GM12878 (cell line): ENCODE measurements around the gene PRM2. TPM values are rescaled to one million over a fixed set of nuclear protein-coding genes. Genes with fewer than 3 reads are reported as not detected.

Source experiments
- BHLHE40 ChIP-seq, 2 experiments: fragments of 450-650 bp in 1 of 2; IDR thresholded peaks; 2 replicates each; pipeline ENCODE4 v1.6.1; 2011 to 2017; ENCODE audit warnings: low read depth in 2 of 2, borderline replicate concordance in 1 of 2, improper control_type of control experiment in 1 of 2, low read length in 1 of 2, mild to moderate bottlenecking in 1 of 2
- CBFB ChIP-seq: IDR thresholded peaks from 2 replicates; pipeline ENCODE4 v1.6.1; 2016; ENCODE audit warnings: antibody characterized with exemption, low read depth
- CHD1 ChIP-seq: IDR thresholded peaks from 2 replicates; pipeline ENCODE4 v1.6.1; 2012; ENCODE audit warnings: low read depth, low read length, improper control_type of control experiment
- CREB1 ChIP-seq: IDR thresholded peaks from 2 replicates; pipeline ENCODE4 v1.6.1; 2012; ENCODE audit warnings: low read depth, mild to moderate bottlenecking, inconsistent platforms
- EED ChIP-seq: sonication (generic); IDR thresholded peaks from 2 replicates; pipeline ENCODE4 v1.6.1; 2016; ENCODE audit warnings: antibody characterized with exemption, low read depth
- EP300 ChIP-seq, 2 experiments: fragments of 150-350 bp in 1 of 2; IDR thresholded peaks; 2 replicates each; pipeline ENCODE4 v1.6.1; 2011 to 2012; ENCODE audit warnings: low read depth in 2 of 2, low read length in 2 of 2, borderline replicate concordance in 1 of 2, improper control_type of control experiment in 1 of 2, inconsistent platforms in 1 of 2; ENCODE audit not compliant: control insufficient read depth in 1 of 2
- IRF4 ChIP-seq: IDR thresholded peaks from 2 replicates; pipeline ENCODE4 v1.6.1; 2011; ENCODE audit warnings: low read depth, low read length
- KAT2A ChIP-seq: conservative IDR thresholded peaks from 2 replicates; pipeline ENCODE4 v1.6.1; 2011; ENCODE audit warnings: low read depth, low read length; ENCODE audit not compliant: control insufficient read depth
- MAX ChIP-seq: IDR thresholded peaks from 2 replicates; pipeline ENCODE4 v1.6.1; 2012; ENCODE audit warnings: low read depth, low read length, improper control_type of control experiment
- MXI1 ChIP-seq: fragments of 150-350 bp; IDR thresholded peaks from 2 replicates; pipeline ENCODE4 v1.6.1; 2011; ENCODE audit warnings: low read depth, mild to moderate bottlenecking, inconsistent platforms, low read length, improper control_type of control experiment
- NKRF ChIP-seq: fragments of 450-650 bp; conservative IDR thresholded peaks from 2 replicates; pipeline ENCODE4 v1.6.1; 2017; ENCODE audit warnings: mild to moderate bottlenecking, moderate library complexity
- PKNOX1 ChIP-seq: fragments of 450-650 bp; IDR thresholded peaks from 2 replicates; pipeline ENCODE4 v1.6.1; 2016; ENCODE audit warnings: mild to moderate bottlenecking
- SMC3 ChIP-seq: IDR thresholded peaks from 2 replicates; pipeline ENCODE4 v1.6.1; 2011; ENCODE audit warnings: low read length, improper control_type of control experiment, borderline replicate concordance
- SP1 ChIP-seq: IDR thresholded peaks from one replicate; pipeline ENCODE4 v1.6.1; 2011; ENCODE audit warnings: low read depth, low read length
- TCF12 ChIP-seq: IDR thresholded peaks from 2 replicates; pipeline ENCODE4 v1.6.1; 2011; ENCODE audit warnings: low read depth, mild to moderate bottlenecking, low read length
- ZNF207 ChIP-seq: fragments of 450-650 bp; IDR thresholded peaks from 2 replicates; pipeline ENCODE4 v1.6.1; 2014; ENCODE audit warnings: antibody characterized with exemption, mild to moderate bottlenecking, borderline replicate concordance
- polyA plus RNA-seq, 11 experiments: library from polyadenylated mRNA; depleted of rRNA in 4 of 11; unstranded in 6 of 11; stranded (reverse) in 5 of 11; fragments of >200 nt; fragmentation: Nextera tagmentation in 4 of 11; fragmentation: Illumina TruSeq in 1 of 11; extraction: Ambion mirVana in 4 of 11; extraction: Trizol in 1 of 11; gene quantifications; 1 replicate in 1 of 11; 2 replicates in 10 of 11; pipeline versions ENCODE4 v1.2.1 to v1.2.3, GENCODE V29; 2011 to 2016; ENCODE audit warnings: inconsistent platforms in 2 of 11, missing spikeins in 2 of 11, low read depth in 1 of 11
- total RNA-seq, 4 experiments: library from RNA; depleted of rRNA in 3 of 4; stranded (reverse); fragments of >200 nt in 3 of 4; fragmentation: Illumina TruSeq in 1 of 4; extraction: Trizol in 1 of 4; gene quantifications; 2 replicates each; pipeline versions ENCODE4 v1.2.1 to v1.2.3, GENCODE V29; 2013 to 2021
- TF ChIP-seq, protein P1 (sequence below): IDR thresholded peaks from 2 replicates; pipeline ENCODE4 v1.6.1; 2011; ENCODE audit warnings: low read depth, mild to moderate bottlenecking, low read length, moderate library complexity, borderline replicate concordance; ENCODE audit errors: extremely low read depth
- TF ChIP-seq, protein P2 (sequence below): fragments of 450-650 bp; IDR thresholded peaks from 2 replicates; pipeline ENCODE4 v1.6.1; 2017; ENCODE audit warnings: mild to moderate bottlenecking, moderate library complexity

Gene PRM2
- total and polyA plus RNA-seq, 10 of the 15 experiments (the other 5 are each of a cell fraction or from before 2014, with no cell fraction given): not detected

GRCh38 chr16:11308493-11309283, 32.4 kb upstream of the PRM2 start (continued):
- TF ChIP-seq, protein P1, sequence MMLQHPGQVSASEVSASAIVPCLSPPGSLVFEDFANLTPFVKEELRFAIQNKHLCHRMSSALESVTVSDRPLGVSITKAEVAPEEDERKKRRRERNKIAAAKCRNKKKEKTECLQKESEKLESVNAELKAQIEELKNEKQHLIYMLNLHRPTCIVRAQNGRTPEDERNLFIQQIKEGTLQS: no peak
- TF ChIP-seq CREB1 (peak; percentile 38; the same call in 1 of the 2 replicates), MAX (no peak; the same call in 1 of the 2 replicates), MXI1 (no peak), SMC3 (no peak), PKNOX1 (no peak), BHLHE40 (IDR thresholded peaks at IDR 0.05; ENCODE audit: borderline replicate concordance in 1 of 2, low read depth in 2 of 2, low read length in 1 of 2) (peak; percentile 72 to 89; a peak in 3 of 4 replicates), SP1 (peak; percentile 81), IRF4 (0 out of 2 replicates have a peak, but pooled peaks have one; percentile 54), CHD1 (no peak), KAT2A (no peak), CBFB (peak; percentile 79), ZNF207 (0 out of 2 replicates have a peak, but pooled peaks have one; percentile 39), TCF12 (peak; percentile 100), EP300 (IDR thresholded peaks at IDR 0.05; ENCODE audit: borderline replicate concordance in 1 of 2, control insufficient read depth in 1 of 2, low read depth in 2 of 2, low read length in 2 of 2) (peak; percentile 79 to 87), NKRF (0 out of 2 replicates have a peak, but pooled peaks have one; percentile 30), EED (peak; percentile 92)
- TF ChIP-seq, protein P2, sequence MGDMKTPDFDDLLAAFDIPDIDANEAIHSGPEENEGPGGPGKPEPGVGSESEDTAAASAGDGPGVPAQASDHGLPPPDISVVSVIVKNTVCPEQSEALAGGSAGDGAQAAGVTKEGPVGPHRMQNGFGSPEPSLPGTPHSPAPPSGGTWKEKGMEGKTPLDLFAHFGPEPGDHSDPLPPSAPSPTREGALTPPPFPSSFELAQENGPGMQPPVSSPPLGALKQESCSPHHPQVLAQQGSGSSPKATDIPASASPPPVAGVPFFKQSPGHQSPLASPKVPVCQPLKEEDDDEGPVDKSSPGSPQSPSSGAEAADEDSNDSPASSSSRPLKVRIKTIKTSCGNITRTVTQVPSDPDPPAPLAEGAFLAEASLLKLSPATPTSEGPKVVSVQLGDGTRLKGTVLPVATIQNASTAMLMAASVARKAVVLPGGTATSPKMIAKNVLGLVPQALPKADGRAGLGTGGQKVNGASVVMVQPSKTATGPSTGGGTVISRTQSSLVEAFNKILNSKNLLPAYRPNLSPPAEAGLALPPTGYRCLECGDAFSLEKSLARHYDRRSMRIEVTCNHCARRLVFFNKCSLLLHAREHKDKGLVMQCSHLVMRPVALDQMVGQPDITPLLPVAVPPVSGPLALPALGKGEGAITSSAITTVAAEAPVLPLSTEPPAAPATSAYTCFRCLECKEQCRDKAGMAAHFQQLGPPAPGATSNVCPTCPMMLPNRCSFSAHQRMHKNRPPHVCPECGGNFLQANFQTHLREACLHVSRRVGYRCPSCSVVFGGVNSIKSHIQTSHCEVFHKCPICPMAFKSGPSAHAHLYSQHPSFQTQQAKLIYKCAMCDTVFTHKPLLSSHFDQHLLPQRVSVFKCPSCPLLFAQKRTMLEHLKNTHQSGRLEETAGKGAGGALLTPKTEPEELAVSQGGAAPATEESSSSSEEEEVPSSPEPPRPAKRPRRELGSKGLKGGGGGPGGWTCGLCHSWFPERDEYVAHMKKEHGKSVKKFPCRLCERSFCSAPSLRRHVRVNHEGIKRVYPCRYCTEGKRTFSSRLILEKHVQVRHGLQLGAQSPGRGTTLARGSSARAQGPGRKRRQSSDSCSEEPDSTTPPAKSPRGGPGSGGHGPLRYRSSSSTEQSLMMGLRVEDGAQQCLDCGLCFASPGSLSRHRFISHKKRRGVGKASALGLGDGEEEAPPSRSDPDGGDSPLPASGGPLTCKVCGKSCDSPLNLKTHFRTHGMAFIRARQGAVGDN: peak; percentile 82; the same call in 1 of the 2 replicates
